Fibroblast of pulmonary artery (primary cell): ENCODE results near the gene S1PR5.
"Not testable (repeated sequence)": the region's sequence is repeated elsewhere in the genome, so short reads cannot be mapped to it uniquely, and the experiment has no call there.

Source experiments
- DNase-seq: peaks from one replicate; pipeline ENCODE4 v3.0.0-alpha.2; 2010; ENCODE audit warnings: low read depth
- H3K4me3 ChIP-seq: replicated peaks from 2 replicates; pipeline ENCODE4 v1.5.1; 2011; ENCODE audit warnings: low read depth, mild to moderate bottlenecking, control low read depth, low read length, moderate library complexity
- CTCF ChIP-seq: IDR thresholded peaks from 2 replicates; pipeline ENCODE4 v1.5.1; 2011; ENCODE audit warnings: mild to moderate bottlenecking, control low read depth, low read length, inconsistent platforms; ENCODE audit errors: missing control alignments

S1PR5 gene

GRCh38 chr19:10535613-10536012 is 18.4 kb upstream of the S1PR5 start:
- H3K4me3 ChIP-seq = no peak overlapping the region
- TF ChIP-seq CTCF = no peak
- DNase-seq = no peak

GRCh38 chr19:10533646-10534386 is 16.6 kb upstream of the S1PR5 start:
- no peak for TF ChIP-seq CTCF
- no peak overlapping the region for H3K4me3 ChIP-seq
- DNase-seq = peak; percentile 87

- no peak for TF ChIP-seq CTCF
- H3K4me3 ChIP-seq = no peak overlapping the region
- DNase-seq = no peak
These were observed 15.2 kb upstream of the S1PR5 start for GRCh38 chr19:10532457-10532856.

- not testable (repeated sequence) for H3K4me3 ChIP-seq, DNase-seq
These were observed 9.6 kb upstream of the S1PR5 start for GRCh38 chr19:10526887-10527286.

GRCh38 chr19:10525636-10526035 is 8.4 kb upstream of the S1PR5 start:
- no peak for DNase-seq
- H3K4me3 ChIP-seq = no peak overlapping the region
- TF ChIP-seq CTCF = no peak

- H3K4me3 ChIP-seq = no peak overlapping the region
- no peak for TF ChIP-seq CTCF
- DNase-seq = no peak
These were observed 5.9 kb upstream of the S1PR5 start for GRCh38 chr19:10523135-10523636.

- no peak overlapping the region for H3K4me3 ChIP-seq
- no peak for TF ChIP-seq CTCF
- no peak for DNase-seq
These were observed 4.4 kb upstream of the S1PR5 start for GRCh38 chr19:10521461-10522171.
